Measurements from ENCODE around the gene LINC01488.

The LINC01488 gene

GRCh38 chr11:69487849-69488542 is 6.5 kb downstream of the LINC01488 start:
- no peaks in the 10 kb centered on the region for H3K36me3 ChIP-seq (ENCODE audit: low read length)
- TF ChIP-seq EZH2phosphoT487 (conservative IDR thresholded peaks at IDR 0.05; ENCODE audit: low read length) (no peak), CTCF (IDR thresholded peaks at IDR 0.05; ENCODE audit: insufficient read depth, low read length, poor library complexity, severe bottlenecking) (no peak)
- H3K9ac ChIP-seq (ENCODE audit: low read length): no peak overlapping the region
- H3K27ac ChIP-seq (ENCODE audit: low read depth, low read length): no peak overlapping the region
- no peaks in the 10 kb centered on the region for H3K27me3 ChIP-seq (ENCODE audit: low read length)
- H3K79me2 ChIP-seq (ENCODE audit: insufficient read depth, low read length): no peaks in the 10 kb centered on the region
- no peak overlapping the region for H3K4me3 ChIP-seq (ENCODE audit: insufficient read depth, low read length, poor library complexity, severe bottlenecking)
- no peaks in the 10 kb centered on the region for H3K9me3 ChIP-seq (ENCODE audit: insufficient read depth, low read length)
- no peak overlapping the region for H3K4me2 ChIP-seq (ENCODE audit: low read depth, low read length, poor library complexity, severe bottlenecking)
- no peaks in the 10 kb centered on the region for H4K20me1 ChIP-seq (ENCODE audit: low read depth, low read length)
- no peaks in the 10 kb centered on the region for H3F3A ChIP-seq (ENCODE audit: insufficient read depth)
- no peaks in the 10 kb centered on the region for H3K9me2 ChIP-seq (replicated peaks; ENCODE audit: insufficient read depth, low read length)
- no peak overlapping the region for H2AFZ ChIP-seq (ENCODE audit: low read depth, low read length, severe bottlenecking)

- Histone ChIP-seq H3K36me3 (ENCODE audit: low read length) (no peaks in the 10 kb centered on the region), H3K4me2 (ENCODE audit: low read depth, low read length, poor library complexity, severe bottlenecking) (no peak overlapping the region), H3K27me3 (ENCODE audit: low read length) (no peaks in the 10 kb centered on the region), H2AFZ (ENCODE audit: low read depth, low read length, severe bottlenecking) (no peak overlapping the region), H3K4me3 (ENCODE audit: insufficient read depth, low read length, poor library complexity, severe bottlenecking) (no peak overlapping the region), H3K9ac (ENCODE audit: low read length) (no peak overlapping the region), H3K79me2 (ENCODE audit: insufficient read depth, low read length) (no peaks in the 10 kb centered on the region), H4K20me1 (ENCODE audit: low read depth, low read length) (no peaks in the 10 kb centered on the region), H3K9me2 (replicated peaks; ENCODE audit: insufficient read depth, low read length) (no peaks in the 10 kb centered on the region), H3F3A (ENCODE audit: insufficient read depth) (no peaks in the 10 kb centered on the region), H3K9me3 (ENCODE audit: insufficient read depth, low read length) (no peaks in the 10 kb centered on the region), H3K27ac (ENCODE audit: low read depth, low read length) (no peak overlapping the region)
- TF ChIP-seq CTCF (IDR thresholded peaks at IDR 0.05; ENCODE audit: insufficient read depth, low read length, poor library complexity, severe bottlenecking) (no peak), EZH2phosphoT487 (conservative IDR thresholded peaks at IDR 0.05; ENCODE audit: low read length) (no peak)
These were observed 7.1 kb downstream of the LINC01488 start for GRCh38 chr11:69488543-69488940.

- Histone ChIP-seq H3K9ac (ENCODE audit: low read length) (no peak overlapping the region), H3K4me3 (ENCODE audit: insufficient read depth, low read length, poor library complexity, severe bottlenecking) (no peak overlapping the region), H4K20me1 (ENCODE audit: low read depth, low read length) (no peaks in the 10 kb centered on the region), H3K9me2 (replicated peaks; ENCODE audit: insufficient read depth, low read length) (no peaks in the 10 kb centered on the region), H3K27ac (ENCODE audit: low read depth, low read length) (no peak overlapping the region), H3K79me2 (ENCODE audit: insufficient read depth, low read length) (no peaks in the 10 kb centered on the region), H3K9me3 (ENCODE audit: insufficient read depth, low read length) (no peaks in the 10 kb centered on the region), H3K4me2 (ENCODE audit: low read depth, low read length, poor library complexity, severe bottlenecking) (no peak overlapping the region), H3K36me3 (ENCODE audit: low read length) (no peaks in the 10 kb centered on the region), H3F3A (ENCODE audit: insufficient read depth) (no peaks in the 10 kb centered on the region), H3K27me3 (ENCODE audit: low read length) (no peaks in the 10 kb centered on the region), H2AFZ (ENCODE audit: low read depth, low read length, severe bottlenecking) (no peak overlapping the region)
- TF ChIP-seq CTCF (IDR thresholded peaks at IDR 0.05; ENCODE audit: insufficient read depth, low read length, poor library complexity, severe bottlenecking) (no peak), EZH2phosphoT487 (conservative IDR thresholded peaks at IDR 0.05; ENCODE audit: low read length) (no peak)
These were observed 7.7 kb downstream of the LINC01488 start for GRCh38 chr11:69489031-69489745.

Data from SU-DHL-6 (cell line).